ENCODE measurements around the gene LIX1L. TPM values are rescaled to one million over a fixed set of nuclear protein-coding genes. Genes with fewer than 3 reads are reported as not detected.
A peak's percentile ranks its signal among the peaks of the same experiment; 100 is the strongest.

Gene LIX1L
- total and polyA plus RNA-seq, 2 donors, result 13.1 to 22.0 TPM

GRCh38 chr1:145918992-145919939, 38.6 kb downstream of the LIX1L start:
- Histone ChIP-seq H3K27me3 (ENCODE audit: control insufficient read depth in 2 of 2, insufficient read depth in 1 of 2, low read length in 1 of 2) (no peaks in the 10 kb centered on the region), H3K4me1 (ENCODE audit: control insufficient read depth in 2 of 2, insufficient read depth in 2 of 2, low read length in 2 of 2) (peaks cover 12 to 21% of the 10 kb centered on the region in 2 donors), H3K27ac (ENCODE audit: low read depth in 1 of 2, low read length in 1 of 2) (peak overlapping the region; percentile 96 to 99), H3K4me3 (ENCODE audit: low read length in 2 of 2) (peak overlapping the region; percentile 93 to 95), H3K9me3 (ENCODE audit: control insufficient read depth in 2 of 2, insufficient read depth in 1 of 2, low read length in 1 of 2) (no peaks in the 10 kb centered on the region), H3K36me3 (ENCODE audit: control insufficient read depth in 2 of 2, insufficient read depth in 2 of 2, low read length in 1 of 2) (peaks cover 4 to 24% of the 10 kb centered on the region in 2 donors)
- DNase-seq (ENCODE audit: low read depth in 6 of 9, low spot score in 9 of 9), result peak in 1 of 9 donors; percentile 15
- WGBS, result 19% methylated on average over 33 of the region's 33 CpGs

- Histone ChIP-seq H3K4me1 (ENCODE audit: control insufficient read depth in 2 of 2, insufficient read depth in 2 of 2, low read length in 2 of 2) (peaks cover 12 to 21% of the 10 kb centered on the region in 2 donors), H3K27ac (ENCODE audit: low read depth in 1 of 2, low read length in 1 of 2) (peak within 1 kb of the TSS; percentile 96 to 99), H3K36me3 (ENCODE audit: control insufficient read depth in 2 of 2, insufficient read depth in 2 of 2, low read length in 1 of 2) (peaks cover 0 to 22% of the 10 kb centered on the region in 2 donors), H3K9me3 (ENCODE audit: control insufficient read depth in 2 of 2, insufficient read depth in 1 of 2, low read length in 1 of 2) (no peaks in the 10 kb centered on the region), H3K4me3 (ENCODE audit: low read length in 2 of 2) (peak within 1 kb of the TSS; percentile 93 to 95), H3K27me3 (ENCODE audit: control insufficient read depth in 2 of 2, insufficient read depth in 1 of 2, low read length in 1 of 2) (no peaks in the 10 kb centered on the region)
- DNase-seq (ENCODE audit: low read depth in 6 of 9, low spot score in 9 of 9), result peak; percentile 86 to 97 (median 92)
- WGBS, result under 1% methylated on average over 51 of the region's 51 CpGs
These were observed 39.4 kb downstream of the LIX1L start, which contains the start of gene PEX11B for GRCh38 chr1:145918144-145918991. PEX11B (minus strand) TSS chr1:145918717; CDS start chr1:145918688, 29 bp downstream.

- Histone ChIP-seq H3K4me3 (ENCODE audit: low read length in 2 of 2) (peak overlapping the region; percentile 93 to 95), H3K27me3 (ENCODE audit: control insufficient read depth in 2 of 2, insufficient read depth in 1 of 2, low read length in 1 of 2) (no peaks in the 10 kb centered on the region), H3K9me3 (ENCODE audit: control insufficient read depth in 2 of 2, insufficient read depth in 1 of 2, low read length in 1 of 2) (no peaks in the 10 kb centered on the region), H3K36me3 (ENCODE audit: control insufficient read depth in 2 of 2, insufficient read depth in 2 of 2, low read length in 1 of 2) (peaks cover 0 to 19% of the 10 kb centered on the region in 2 donors), H3K27ac (ENCODE audit: low read depth in 1 of 2, low read length in 1 of 2) (no peak overlapping the region), H3K4me1 (ENCODE audit: control insufficient read depth in 2 of 2, insufficient read depth in 2 of 2, low read length in 2 of 2) (peaks cover 12 to 21% of the 10 kb centered on the region in 2 donors)
- DNase-seq (ENCODE audit: low read depth in 6 of 9, low spot score in 9 of 9), result no peak
- WGBS, result 95% methylated on average over 5 of the region's 5 CpGs
These were observed 40.2 kb downstream of the LIX1L start for GRCh38 chr1:145917595-145917994.

GRCh38 chr1:145916745-145917144, 41.1 kb downstream of the LIX1L start:
- no peak for DNase-seq (ENCODE audit: low read depth in 6 of 9, low spot score in 9 of 9)
- Histone ChIP-seq H3K27ac (ENCODE audit: low read depth in 1 of 2, low read length in 1 of 2) (no peak overlapping the region), H3K4me3 (ENCODE audit: low read length in 2 of 2) (no peak overlapping the region), H3K4me1 (ENCODE audit: control insufficient read depth in 2 of 2, insufficient read depth in 2 of 2, low read length in 2 of 2) (peaks cover 12 to 21% of the 10 kb centered on the region in 2 donors), H3K9me3 (ENCODE audit: control insufficient read depth in 2 of 2, insufficient read depth in 1 of 2, low read length in 1 of 2) (no peaks in the 10 kb centered on the region), H3K27me3 (ENCODE audit: control insufficient read depth in 2 of 2, insufficient read depth in 1 of 2, low read length in 1 of 2) (no peaks in the 10 kb centered on the region), H3K36me3 (ENCODE audit: control insufficient read depth in 2 of 2, insufficient read depth in 2 of 2, low read length in 1 of 2) (peaks cover 6 to 27% of the 10 kb centered on the region in 2 donors)
- 97% methylated on average over 5 of the region's 5 CpGs for WGBS

GRCh38 chr1:145912128-145912641, 45.6 kb downstream of the LIX1L start:
- peaks cover 10 to 38% of the 10 kb centered on the region in 2 donors for H3K36me3 ChIP-seq (ENCODE audit: control insufficient read depth in 2 of 2, insufficient read depth in 2 of 2, low read length in 1 of 2)
- 96% methylated on average over 11 of the region's 11 CpGs for WGBS
- DNase-seq (ENCODE audit: low read depth in 6 of 9, low spot score in 9 of 9), result no peak
- no peaks in the 10 kb centered on the region for H3K4me1 ChIP-seq (ENCODE audit: control insufficient read depth in 2 of 2, insufficient read depth in 2 of 2, low read length in 2 of 2)
- H3K27me3 ChIP-seq (ENCODE audit: control insufficient read depth in 2 of 2, insufficient read depth in 1 of 2, low read length in 1 of 2), result no peaks in the 10 kb centered on the region
- no peaks in the 10 kb centered on the region for H3K9me3 ChIP-seq (ENCODE audit: control insufficient read depth in 2 of 2, insufficient read depth in 1 of 2, low read length in 1 of 2)
- H3K27ac ChIP-seq (ENCODE audit: low read depth in 1 of 2, low read length in 1 of 2), result no peak overlapping the region
- no peak overlapping the region for H3K4me3 ChIP-seq (ENCODE audit: low read length in 2 of 2)

GRCh38 chr1:145908653-145909052, 49.2 kb downstream of the LIX1L start:
- DNase-seq (ENCODE audit: low read depth in 6 of 9, low spot score in 9 of 9), result no peak
- H3K4me3 ChIP-seq (ENCODE audit: low read length in 2 of 2), result no peak overlapping the region
- H3K27ac ChIP-seq (ENCODE audit: low read depth in 1 of 2, low read length in 1 of 2), result no peak overlapping the region
- no peaks in the 10 kb centered on the region for H3K27me3 ChIP-seq (ENCODE audit: control insufficient read depth in 2 of 2, insufficient read depth in 1 of 2, low read length in 1 of 2)
- no peaks in the 10 kb centered on the region for H3K4me1 ChIP-seq (ENCODE audit: control insufficient read depth in 2 of 2, insufficient read depth in 2 of 2, low read length in 2 of 2)
- H3K36me3 ChIP-seq (ENCODE audit: control insufficient read depth in 2 of 2, insufficient read depth in 2 of 2, low read length in 1 of 2), result peaks cover 10 to 19% of the 10 kb centered on the region in 2 donors
- WGBS, result 98% methylated on average over 1 of the region's 1 CpG
- no peaks in the 10 kb centered on the region for H3K9me3 ChIP-seq (ENCODE audit: control insufficient read depth in 2 of 2, insufficient read depth in 1 of 2, low read length in 1 of 2)

GRCh38 chr1:145906954-145907753, 50.7 kb downstream of the LIX1L start:
- DNase-seq (ENCODE audit: low read depth in 6 of 9, low spot score in 9 of 9), result no peak
- 95% methylated on average over 10 of the region's 10 CpGs for WGBS
- H3K36me3 ChIP-seq (ENCODE audit: control insufficient read depth in 2 of 2, insufficient read depth in 2 of 2, low read length in 1 of 2), result peaks cover 7 to 15% of the 10 kb centered on the region in 2 donors
- no peak overlapping the region for H3K4me3 ChIP-seq (ENCODE audit: low read length in 2 of 2)
- H3K9me3 ChIP-seq (ENCODE audit: control insufficient read depth in 2 of 2, insufficient read depth in 1 of 2, low read length in 1 of 2), result no peaks in the 10 kb centered on the region
- no peak overlapping the region for H3K27ac ChIP-seq (ENCODE audit: low read depth in 1 of 2, low read length in 1 of 2)
- no peaks in the 10 kb centered on the region for H3K4me1 ChIP-seq (ENCODE audit: control insufficient read depth in 2 of 2, insufficient read depth in 2 of 2, low read length in 2 of 2)
- H3K27me3 ChIP-seq (ENCODE audit: control insufficient read depth in 2 of 2, insufficient read depth in 1 of 2, low read length in 1 of 2), result no peaks in the 10 kb centered on the region

- no peak overlapping the region for H3K4me3 ChIP-seq (ENCODE audit: low read length in 2 of 2)
- no peaks in the 10 kb centered on the region for H3K27me3 ChIP-seq (ENCODE audit: control insufficient read depth in 2 of 2, insufficient read depth in 1 of 2, low read length in 1 of 2)
- no peak for DNase-seq (ENCODE audit: low read depth in 6 of 9, low spot score in 9 of 9)
- no peaks in the 10 kb centered on the region for H3K9me3 ChIP-seq (ENCODE audit: control insufficient read depth in 2 of 2, insufficient read depth in 1 of 2, low read length in 1 of 2)
- no peaks in the 10 kb centered on the region for H3K4me1 ChIP-seq (ENCODE audit: control insufficient read depth in 2 of 2, insufficient read depth in 2 of 2, low read length in 2 of 2)
- H3K27ac ChIP-seq (ENCODE audit: low read depth in 1 of 2, low read length in 1 of 2), result no peak overlapping the region
- H3K36me3 ChIP-seq (ENCODE audit: control insufficient read depth in 2 of 2, insufficient read depth in 2 of 2, low read length in 1 of 2), result no peaks in the 10 kb centered on the region
- 96% methylated on average over 12 of the region's 12 CpGs for WGBS
These were observed 56.4 kb downstream of the LIX1L start for GRCh38 chr1:145901312-145902021.

Data from thymus (tissue), 11 donors.